ENCODE data around the gene CMSS1. TPM values are rescaled to one million over a fixed set of nuclear protein-coding genes. Genes with fewer than 3 reads are reported as not detected.

Gene CMSS1
- total and polyA plus RNA-seq, 2 donors (not counting 1 experiment from before 2014, with no cell fraction given), result 7.3 to 22.8 TPM

DNA sequence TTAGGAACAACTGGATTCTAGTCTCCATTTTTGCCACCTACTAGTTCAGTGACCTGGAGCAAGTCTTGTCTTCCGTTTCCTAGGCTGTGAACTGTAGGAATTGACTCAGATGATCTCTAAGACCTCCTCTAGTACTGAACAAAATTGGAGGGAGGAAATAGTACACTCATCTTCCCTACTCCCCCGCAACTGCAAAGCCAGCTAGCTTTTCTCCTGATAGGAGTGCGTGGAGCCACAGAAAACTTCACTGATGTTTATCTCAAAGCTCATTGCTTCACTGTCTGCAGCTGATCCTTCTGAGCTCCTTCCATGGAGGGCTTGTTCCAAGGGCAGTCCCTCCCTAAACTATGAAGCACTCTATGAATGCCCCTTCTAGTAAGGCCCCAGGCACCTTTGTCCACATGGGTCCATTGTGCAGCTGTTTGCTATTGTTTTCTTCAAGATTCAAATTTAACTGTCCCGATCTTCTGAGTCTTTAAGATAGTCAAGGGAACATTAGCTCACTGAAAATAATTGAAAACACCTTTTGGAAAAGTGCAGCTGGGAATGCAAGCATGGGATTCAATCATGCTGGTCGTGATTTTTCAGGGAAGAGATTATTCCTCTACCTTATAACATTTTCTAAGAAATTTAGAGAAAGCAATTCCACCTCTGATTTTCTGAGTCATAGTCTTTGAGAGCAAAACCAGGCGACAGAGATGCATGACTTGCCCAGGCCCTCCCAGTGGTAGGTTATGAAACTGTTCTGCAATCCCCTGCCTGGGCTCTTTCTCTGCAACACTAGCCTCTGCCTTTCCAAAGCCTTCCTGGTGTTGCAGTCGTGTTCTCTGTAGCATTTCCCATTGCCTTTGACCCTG is 272.4 kb downstream of the CMSS1 start:
- no peak overlapping the region for H2AFZ ChIP-seq (ENCODE audit: insufficient read depth, low read depth, low read length, poor library complexity, severe bottlenecking)
- no peak for ATAC-seq (ENCODE audit: low read depth)
- H4K20me1 ChIP-seq (ENCODE audit: control insufficient read depth, insufficient read depth, low read length, poor library complexity, severe bottlenecking), result no peaks in the 10 kb centered on the region
- H3K27me3 Mint-ChIP-seq, result no peaks in the 10 kb centered on the region
- no peak overlapping the region for H3K27ac ChIP-seq (ENCODE audit: low read length in 2 of 2)
- CTCF ChIA-PET, result interaction anchor here (0.9 to 2.1 kb wide), 3 partner anchors 16 to 20 kb away, joined by 3 to 8 read pairs (median 3); no protein-coding TSS in a partner anchor
- H3K36me3 ChIP-seq (replicated peaks in 1 of 2; ENCODE audit: control extremely low read depth in 1 of 2, control insufficient read depth in 1 of 2, extremely low read depth in 1 of 2, insufficient read depth in 2 of 2, low read length in 1 of 2), result no peaks in the 10 kb centered on the region
- no peaks in the 10 kb centered on the region for H3K79me2 ChIP-seq (ENCODE audit: control insufficient read depth, insufficient read depth, low read length)
- no peak overlapping the region for H3K4me3 ChIP-seq (ENCODE audit: control extremely low read depth in 1 of 5, extremely low read depth in 1 of 5, insufficient read depth in 1 of 5, low read depth in 2 of 5, low read length in 4 of 5)
- no peak overlapping the region for H3K27ac Mint-ChIP-seq
- peaks cover 9% of the 10 kb centered on the region for H3K4me1 Mint-ChIP-seq
- no peaks in the 10 kb centered on the region for H3K27me3 ChIP-seq (replicated peaks in 1 of 4; ENCODE audit: control extremely low read depth in 1 of 4, control insufficient read depth in 3 of 4, insufficient read depth in 4 of 4, low read length in 3 of 4)
- H3K4me3 Mint-ChIP-seq, result no peak overlapping the region
- TF ChIP-seq EZH2 (IDR thresholded peaks at IDR 0.05; ENCODE audit: borderline replicate concordance, insufficient read depth, low read depth, low read length, poor library complexity, severe bottlenecking), result no peak
- TF ChIP-seq, protein P1, sequence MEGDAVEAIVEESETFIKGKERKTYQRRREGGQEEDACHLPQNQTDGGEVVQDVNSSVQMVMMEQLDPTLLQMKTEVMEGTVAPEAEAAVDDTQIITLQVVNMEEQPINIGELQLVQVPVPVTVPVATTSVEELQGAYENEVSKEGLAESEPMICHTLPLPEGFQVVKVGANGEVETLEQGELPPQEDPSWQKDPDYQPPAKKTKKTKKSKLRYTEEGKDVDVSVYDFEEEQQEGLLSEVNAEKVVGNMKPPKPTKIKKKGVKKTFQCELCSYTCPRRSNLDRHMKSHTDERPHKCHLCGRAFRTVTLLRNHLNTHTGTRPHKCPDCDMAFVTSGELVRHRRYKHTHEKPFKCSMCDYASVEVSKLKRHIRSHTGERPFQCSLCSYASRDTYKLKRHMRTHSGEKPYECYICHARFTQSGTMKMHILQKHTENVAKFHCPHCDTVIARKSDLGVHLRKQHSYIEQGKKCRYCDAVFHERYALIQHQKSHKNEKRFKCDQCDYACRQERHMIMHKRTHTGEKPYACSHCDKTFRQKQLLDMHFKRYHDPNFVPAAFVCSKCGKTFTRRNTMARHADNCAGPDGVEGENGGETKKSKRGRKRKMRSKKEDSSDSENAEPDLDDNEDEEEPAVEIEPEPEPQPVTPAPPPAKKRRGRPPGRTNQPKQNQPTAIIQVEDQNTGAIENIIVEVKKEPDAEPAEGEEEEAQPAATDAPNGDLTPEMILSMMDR (IDR thresholded peaks at IDR 0.05), result no peak
- POLR2A ChIA-PET, result no interaction called here
- no peak for DNase-seq
- H3K9me3 Mint-ChIP-seq (ENCODE audit: insufficient read depth), result no peaks in the 10 kb centered on the region
- H3K9ac ChIP-seq (ENCODE audit: low read length), result no peak overlapping the region
- intact Hi-C loops (cut with micrococcal nuclease), result no loop called here
- H3K4me1 ChIP-seq (ENCODE audit: control insufficient read depth in 2 of 2, insufficient read depth in 2 of 2, low read length in 2 of 2), result no peaks in the 10 kb centered on the region
- WGBS (ENCODE audit: insufficient coverage), result 77% methylated on average over 5 of the region's 7 CpGs
- no peaks in the 10 kb centered on the region for H3K9me3 ChIP-seq (ENCODE audit: control extremely low read depth in 1 of 3, control insufficient read depth in 2 of 3, insufficient read depth in 1 of 3, low read length in 2 of 3)
- no peak overlapping the region for H3K4me2 ChIP-seq (replicated peaks; ENCODE audit: low read depth, low read length, poor library complexity, severe bottlenecking)

GRCh38 chr3:100090669-100091005 is 273.0 kb downstream of the CMSS1 start:
- Histone ChIP-seq H4K20me1 (ENCODE audit: control insufficient read depth, insufficient read depth, low read length, poor library complexity, severe bottlenecking) (no peaks in the 10 kb centered on the region), H3K79me2 (ENCODE audit: control insufficient read depth, insufficient read depth, low read length) (no peaks in the 10 kb centered on the region), H3K4me3 (ENCODE audit: control extremely low read depth in 1 of 5, extremely low read depth in 1 of 5, insufficient read depth in 1 of 5, low read depth in 2 of 5, low read length in 4 of 5) (no peak overlapping the region), H3K36me3 (replicated peaks in 1 of 2; ENCODE audit: control extremely low read depth in 1 of 2, control insufficient read depth in 1 of 2, extremely low read depth in 1 of 2, insufficient read depth in 2 of 2, low read length in 1 of 2) (no peaks in the 10 kb centered on the region), H2AFZ (ENCODE audit: insufficient read depth, low read depth, low read length, poor library complexity, severe bottlenecking) (no peak overlapping the region), H3K9ac (ENCODE audit: low read length) (no peak overlapping the region), H3K27me3 (replicated peaks in 1 of 4; ENCODE audit: control extremely low read depth in 1 of 4, control insufficient read depth in 3 of 4, insufficient read depth in 4 of 4, low read length in 3 of 4) (no peaks in the 10 kb centered on the region), H3K4me1 (ENCODE audit: control insufficient read depth in 2 of 2, insufficient read depth in 2 of 2, low read length in 2 of 2) (no peaks in the 10 kb centered on the region), H3K9me3 (ENCODE audit: control extremely low read depth in 1 of 3, control insufficient read depth in 2 of 3, insufficient read depth in 1 of 3, low read length in 2 of 3) (no peaks in the 10 kb centered on the region), H3K4me2 (replicated peaks; ENCODE audit: low read depth, low read length, poor library complexity, severe bottlenecking) (no peak overlapping the region), H3K27ac (ENCODE audit: low read length in 2 of 2) (no peak overlapping the region)
- Mint-ChIP-seq H3K4me3 (no peak overlapping the region), H3K27me3 (no peaks in the 10 kb centered on the region), H3K4me1 (peaks cover 6% of the 10 kb centered on the region), H3K9me3 (ENCODE audit: insufficient read depth) (no peaks in the 10 kb centered on the region), H3K27ac (no peak overlapping the region)
- ChIA-PET CTCF (interaction anchor here (1.2 to 2.1 kb wide), 2 partner anchors 15 to 20 kb away, joined by 3 to 8 read pairs; no protein-coding TSS in a partner anchor), POLR2A (no interaction called here)
- no peak for TF ChIP-seq EZH2 (IDR thresholded peaks at IDR 0.05; ENCODE audit: borderline replicate concordance, insufficient read depth, low read depth, low read length, poor library complexity, severe bottlenecking)
- TF ChIP-seq, protein P1 (IDR thresholded peaks at IDR 0.05), result no peak
- ATAC-seq (ENCODE audit: low read depth), result no peak
- intact Hi-C loops (cut with micrococcal nuclease), result no loop called here
- no peak for DNase-seq

All from B cell (primary cell).